BLaER1 treated with 17β-estradiol and CSF1 and Interleukin-3, amounts not matched to agents 10 nM and 100 nM (cell line): ENCODE results near the gene C4B.
A peak's percentile ranks its signal among the peaks of the same experiment; 100 is the strongest.
"Not testable (repeated sequence)": the region's sequence is repeated elsewhere in the genome, so short reads cannot be mapped to it uniquely, and the experiment has no call there.

ENCODE experiments used
- H3K27ac ChIP-seq, 11 experiments: shearing (Covaris generic); formaldehyde crosslinking; 2 replicates each; pipeline ENCODE4 v1.8.1; 2022
- H3K27me3 ChIP-seq, 11 experiments: shearing (Covaris generic); formaldehyde crosslinking; 2 replicates each; pipeline ENCODE4 v1.8.1; 2022
- H3K36me3 ChIP-seq, 11 experiments: shearing (Covaris generic); formaldehyde crosslinking; 2 replicates each; pipeline ENCODE4 v1.8.1; 2022
- H3K4me1 ChIP-seq, 10 experiments: shearing (Covaris generic); formaldehyde crosslinking; 2 replicates each; pipeline ENCODE4 v1.8.1; 2022
- H3K4me2 ChIP-seq, 11 experiments: shearing (Covaris generic); formaldehyde crosslinking; 2 replicates each; pipeline ENCODE4 v1.8.1; 2022
- H3K4me3 ChIP-seq, 10 experiments: shearing (Covaris generic); formaldehyde crosslinking; 2 replicates each; pipeline ENCODE4 v1.8.1; 2022
- H3K9ac ChIP-seq, 11 experiments: shearing (Covaris generic); formaldehyde crosslinking; 2 replicates each; pipeline ENCODE4 v1.8.1; 2022
- H3K9me3 ChIP-seq, 11 experiments: shearing (Covaris generic); formaldehyde crosslinking; replicated peaks in 1 of 11; 2 replicates each; pipeline ENCODE4 v1.8.1; 2022
- H4K20me1 ChIP-seq, 11 experiments: shearing (Covaris generic); formaldehyde crosslinking; 2 replicates each; pipeline ENCODE4 v1.8.1; 2022
- Cebpa-rat ChIP-seq, 11 experiments: shearing (Covaris generic); IDR thresholded peaks; 2 replicates each; pipeline ENCODE4 v1.8.1; 2022

C4B gene

DNA sequence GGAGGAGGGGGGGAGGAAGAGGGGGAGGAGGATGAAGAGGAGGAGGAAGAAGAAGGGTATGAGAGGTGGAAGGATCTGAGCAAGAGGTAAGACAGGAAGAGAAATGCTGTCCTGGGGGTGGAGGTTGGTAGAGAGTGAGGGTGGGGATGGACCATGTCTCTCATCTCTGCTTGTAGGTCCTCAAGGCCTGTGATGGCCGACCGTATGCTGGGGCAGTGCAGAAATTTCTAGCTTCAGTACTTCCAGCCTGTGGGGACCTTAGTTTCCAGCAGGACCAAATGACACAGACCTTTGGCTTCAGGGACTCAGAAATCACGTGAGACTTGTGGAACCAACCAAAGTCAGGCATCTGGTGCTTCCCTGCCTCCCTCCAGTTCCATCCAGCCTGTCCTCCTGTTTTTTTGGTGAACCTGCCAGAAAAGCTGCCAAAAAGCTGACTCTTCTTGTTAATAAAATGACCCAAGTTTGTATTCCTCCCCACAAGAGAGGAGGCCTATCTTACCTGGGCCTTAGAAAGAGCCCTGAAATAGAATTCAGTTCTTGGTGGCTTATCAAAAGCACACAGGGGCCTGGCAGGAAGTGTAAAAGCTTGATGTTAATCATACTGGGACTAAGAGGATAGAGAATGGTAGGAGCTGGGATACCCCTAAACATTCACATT, 35.2 kb upstream of the C4B start:
- Histone ChIP-seq H3K4me1 (peaks cover 0 to 7% (median 0%) of the 10 kb centered on the region in 10 experiments; a peak in 5 of 20 replicates), H3K36me3 (peaks cover 0 to 35% (median 13%) of the 10 kb centered on the region in 11 experiments; a peak in 17 of 22 replicates), H3K4me2 (no peak overlapping the region), H3K4me3 (no peak overlapping the region), H3K9ac (0 out of 22 replicates have a peak overlapping the region, but pooled peaks of 3 of the 11 experiments have one; percentile 7 to 17 (median 7)), H3K27me3 (no peaks in the 10 kb centered on the region), H3K27ac (no peak overlapping the region), H4K20me1 (0 out of 22 replicates have a peak, but pooled peaks cover 0 to 7% (median 0%) of the 10 kb centered on the region in 11 experiments), H3K9me3 (peaks cover 0 to 20% (median 8%) of the 10 kb centered on the region in 11 experiments; a peak in 10 of 22 replicates)
- TF ChIP-seq Cebpa-rat (IDR thresholded peaks at IDR 0.05) = no peak

DNA sequence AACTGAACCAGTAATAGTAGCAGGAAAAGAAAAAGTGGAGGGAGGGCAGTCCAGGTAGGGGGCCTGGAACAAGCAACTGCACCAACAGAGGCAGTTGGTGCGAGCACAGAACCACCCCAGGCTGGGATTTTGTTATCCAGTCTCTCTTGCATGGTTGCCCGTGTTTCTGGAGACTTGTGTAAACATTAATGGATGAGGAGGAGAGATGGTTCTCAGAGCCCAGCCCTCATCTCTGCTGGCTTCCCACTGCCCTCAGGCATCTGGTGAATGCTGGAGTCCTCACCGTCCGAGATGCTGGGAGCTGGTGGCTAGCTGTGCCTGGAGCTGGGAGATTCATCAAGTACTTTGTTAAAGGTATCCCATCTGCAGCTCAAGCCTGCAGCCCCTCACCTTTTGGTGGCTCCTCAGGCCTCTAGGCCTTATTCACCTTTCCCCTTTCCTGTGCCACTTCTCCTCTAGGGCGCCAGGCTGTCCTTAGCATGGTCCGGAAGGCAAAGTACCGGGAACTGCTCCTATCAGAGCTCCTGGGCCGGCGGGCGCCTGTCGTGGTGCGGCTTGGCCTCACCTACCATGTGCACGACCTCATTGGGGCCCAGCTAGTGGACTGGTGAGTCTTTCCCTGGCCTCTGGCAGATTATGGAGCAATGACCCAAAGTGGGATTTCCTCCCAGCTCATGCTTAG, 34.3 kb upstream of the C4B start:
- H3K27ac ChIP-seq, H3K27me3 ChIP-seq, H4K20me1 ChIP-seq, H3K4me1 ChIP-seq, H3K4me2 ChIP-seq, H3K9ac ChIP-seq, H3K4me3 ChIP-seq: not testable (repeated sequence)
- peaks cover 0 to 18% (median 8%) of the 10 kb centered on the region in 11 experiments; a peak in 10 of 22 replicates for H3K9me3 ChIP-seq
- peaks cover 0 to 25% (median 13%) of the 10 kb centered on the region in 11 experiments; a peak in 17 of 22 replicates for H3K36me3 ChIP-seq

DNA sequence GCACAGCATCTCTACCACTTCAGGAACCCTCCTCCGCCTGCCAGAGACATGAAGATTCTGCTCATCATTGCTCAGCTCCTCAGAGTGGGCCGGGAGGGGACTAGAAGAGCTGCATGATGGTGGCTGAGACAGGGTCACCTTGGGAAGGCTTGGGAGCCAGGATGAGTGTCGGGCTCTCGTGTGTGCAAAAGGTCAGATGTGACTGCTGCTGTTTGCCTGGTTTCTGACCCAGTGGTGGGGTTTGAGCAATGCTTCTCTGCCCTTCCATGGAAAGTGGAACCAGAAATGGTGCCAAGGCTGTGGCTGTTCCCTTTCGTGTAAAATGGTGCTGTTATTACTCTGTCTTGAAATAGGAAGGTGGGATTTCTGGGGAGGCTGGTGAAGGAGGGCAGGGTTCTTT, 33.6 kb upstream of the C4B start:
- H3K36me3 ChIP-seq = peaks cover 0 to 23% (median 13%) of the 10 kb centered on the region in 11 experiments; a peak in 16 of 22 replicates

DNA sequence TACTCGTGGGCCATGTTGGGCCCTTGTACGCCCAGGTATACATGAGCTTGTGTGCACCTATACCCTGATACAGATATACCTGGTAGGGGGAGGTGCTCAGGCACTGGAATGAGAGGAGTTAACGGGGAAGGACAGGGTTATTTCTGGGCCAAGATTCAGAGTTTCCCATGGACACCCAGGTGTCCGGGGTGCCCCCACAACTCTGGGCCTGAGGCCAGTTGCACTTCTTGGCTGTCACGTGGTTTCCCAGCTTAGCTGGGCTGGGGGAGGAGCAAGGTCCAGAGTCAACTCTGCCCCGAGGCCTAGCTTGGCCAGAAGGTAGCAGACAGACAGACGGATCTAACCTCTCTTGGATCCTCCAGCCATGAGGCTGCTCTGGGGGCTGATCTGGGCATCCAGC, 32.9 kb upstream of the C4B start, which contains the start of gene C4A:
Gene C4A, plus strand, starts transcription at position 314 of the 400 bp plus-strand sequence. Its CDS starts 51 bp downstream, at position 365.
- not testable (repeated sequence) for H3K27me3 ChIP-seq, H3K9me3 ChIP-seq

More for the DNA sequence above, 33.6 kb upstream of the C4B start:
- not testable (repeated sequence) for H4K20me1 ChIP-seq, H3K4me1 ChIP-seq, H3K9ac ChIP-seq, H3K27ac ChIP-seq, H3K27me3 ChIP-seq, H3K4me3 ChIP-seq, H3K4me2 ChIP-seq
- peaks cover 0 to 11% (median 7%) of the 10 kb centered on the region in 11 experiments; a peak in 10 of 22 replicates for H3K9me3 ChIP-seq

GRCh38 chr6:31989363-31989762, 25.2 kb upstream of the C4B start:
- not testable (repeated sequence) for H3K4me1 ChIP-seq, H3K9ac ChIP-seq, H3K4me3 ChIP-seq, H3K27me3 ChIP-seq, H3K36me3 ChIP-seq, H4K20me1 ChIP-seq, H3K4me2 ChIP-seq, H3K9me3 ChIP-seq, H3K27ac ChIP-seq

More for the DNA sequence above, 32.9 kb upstream of the C4B start, which contains the start of gene C4A:
- H4K20me1 ChIP-seq, H3K4me2 ChIP-seq, H3K4me3 ChIP-seq, H3K4me1 ChIP-seq, H3K9ac ChIP-seq, H3K27ac ChIP-seq: not testable (repeated sequence)
- peaks cover 0 to 21% (median 13%) of the 10 kb centered on the region in 11 experiments; a peak in 16 of 22 replicates for H3K36me3 ChIP-seq

- H3K4me3 ChIP-seq, H3K27ac ChIP-seq, H3K9ac ChIP-seq: not testable (repeated sequence)
Measured at GRCh38 chr6:31994421-31994820, 20.2 kb upstream of the C4B start.

DNA sequence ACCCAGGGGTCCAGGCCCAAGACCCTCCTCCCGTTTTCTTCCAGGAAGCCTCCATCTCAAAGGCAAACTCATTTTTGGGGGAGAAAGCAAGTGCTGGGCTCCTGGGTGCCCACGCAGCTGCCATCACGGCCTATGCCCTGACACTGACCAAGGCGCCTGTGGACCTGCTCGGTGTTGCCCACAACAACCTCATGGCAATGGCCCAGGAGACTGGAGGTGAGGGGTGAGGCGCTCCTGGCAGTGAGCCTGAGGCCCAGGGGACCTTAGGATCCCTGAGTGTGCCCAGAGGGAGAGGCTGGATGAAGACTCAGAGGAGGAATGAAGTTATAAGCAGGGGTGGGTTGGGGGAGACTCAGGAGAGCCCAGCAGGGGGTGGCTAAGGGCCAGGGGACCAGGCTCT, 18.2 kb upstream of the C4B start:
- not testable (repeated sequence) for H4K20me1 ChIP-seq, H3K9ac ChIP-seq, H3K4me2 ChIP-seq, H3K27me3 ChIP-seq, H3K4me1 ChIP-seq, H3K36me3 ChIP-seq, H3K27ac ChIP-seq, H3K4me3 ChIP-seq, H3K9me3 ChIP-seq

More at GRCh38 chr6:31994421-31994820, 20.2 kb upstream of the C4B start:
- not testable (repeated sequence) for H4K20me1 ChIP-seq, H3K27me3 ChIP-seq, H3K4me2 ChIP-seq, H3K9me3 ChIP-seq, H3K4me1 ChIP-seq, H3K36me3 ChIP-seq

GRCh38 chr6:32002546-32003268, 11.9 kb upstream of the C4B start:
- not testable (repeated sequence) for H3K9me3 ChIP-seq, H3K27ac ChIP-seq, H3K36me3 ChIP-seq

GRCh38 chr6:32003301-32003700, 11.3 kb upstream of the C4B start:
- H3K4me2 ChIP-seq, H3K4me1 ChIP-seq, H3K4me3 ChIP-seq, H3K27me3 ChIP-seq, H3K9me3 ChIP-seq, H3K9ac ChIP-seq, H3K36me3 ChIP-seq, H3K27ac ChIP-seq, H4K20me1 ChIP-seq: not testable (repeated sequence)

More at GRCh38 chr6:32002546-32003268, 11.9 kb upstream of the C4B start:
- not testable (repeated sequence) for H4K20me1 ChIP-seq, H3K27me3 ChIP-seq, H3K4me3 ChIP-seq, H3K9ac ChIP-seq, H3K4me1 ChIP-seq, H3K4me2 ChIP-seq

DNA sequence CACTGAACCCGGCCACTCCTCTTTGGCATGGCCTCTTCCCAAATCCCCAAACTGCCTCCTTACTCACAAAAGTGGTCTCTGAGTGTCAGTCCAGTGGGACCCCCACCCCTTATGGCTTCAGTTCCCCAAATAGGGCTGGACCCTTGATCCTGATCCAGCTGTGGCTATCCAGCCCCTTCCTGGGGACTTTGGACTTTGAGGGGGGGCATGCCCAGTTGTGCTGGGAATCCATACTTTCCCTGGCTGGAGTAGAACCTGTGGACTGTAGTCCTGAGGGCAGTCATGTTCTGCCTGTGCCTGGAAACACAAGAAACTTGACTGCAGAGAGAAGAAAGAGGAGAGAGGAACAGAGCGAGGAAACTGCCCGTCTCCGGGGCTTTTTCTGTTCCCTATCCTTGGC, 10.2 kb upstream of the C4B start:
- not testable (repeated sequence) for H3K4me2 ChIP-seq, H3K36me3 ChIP-seq, H3K9me3 ChIP-seq, H4K20me1 ChIP-seq, H3K9ac ChIP-seq, H3K4me1 ChIP-seq, H3K27ac ChIP-seq, H3K4me3 ChIP-seq, H3K27me3 ChIP-seq

GRCh38 chr6:32004864-32005537, 9.6 kb upstream of the C4B start:
- H3K9me3 ChIP-seq, H3K4me3 ChIP-seq, H3K4me1 ChIP-seq, H3K27ac ChIP-seq, H3K27me3 ChIP-seq, H4K20me1 ChIP-seq, H3K9ac ChIP-seq, H3K4me2 ChIP-seq, H3K36me3 ChIP-seq: not testable (repeated sequence)

GRCh38 chr6:32005538-32005880, 9.1 kb upstream of the C4B start:
- H3K4me2 ChIP-seq, H3K9ac ChIP-seq, H3K4me1 ChIP-seq: not testable (repeated sequence)

GRCh38 chr6:32005991-32006529, 8.5 kb upstream of the C4B start:
- H3K4me3 ChIP-seq, H3K27me3 ChIP-seq, H3K9me3 ChIP-seq, H3K27ac ChIP-seq, H3K36me3 ChIP-seq, H4K20me1 ChIP-seq, H3K9ac ChIP-seq, H3K4me2 ChIP-seq, H3K4me1 ChIP-seq: not testable (repeated sequence)

More at GRCh38 chr6:32005538-32005880, 9.1 kb upstream of the C4B start:
- not testable (repeated sequence) for H3K27ac ChIP-seq, H3K9me3 ChIP-seq, H4K20me1 ChIP-seq, H3K36me3 ChIP-seq, H3K27me3 ChIP-seq, H3K4me3 ChIP-seq
